Activated CD8-positive, alpha-beta memory T cell treated with anti-CD3 and anti-CD28 coated beads for 36 hours (primary cell): ENCODE results near the gene SAMHD1. TPM values are rescaled to one million over a fixed set of nuclear protein-coding genes. Genes with fewer than 3 reads are reported as not detected.
"Not testable (repeated sequence)": the region's sequence is repeated elsewhere in the genome, so short reads cannot be mapped to it uniquely, and the experiment has no call there.

ENCODE experiments used
- CTCF ChIA-PET: fragments of 350-600 bp; sonication (Branson Sonifier 250); formaldehyde crosslinking; loops from one replicate; lab custom pipeline; 2021; ENCODE audit warnings: antibody characterized with exemption; lab: Charles Lee
- POLR2A ChIA-PET: fragments of 350-600 bp; sonication (Branson Sonifier 250); formaldehyde crosslinking; loops from one replicate; lab custom pipeline; 2021; ENCODE audit warnings: antibody characterized with exemption; lab: Charles Lee
- total RNA-seq, 2 experiments: library from RNA; stranded (reverse); gene quantifications; one replicate each; pipeline ENCODE4 v1.2.3, GENCODE V29; 2021

Gene SAMHD1
- total RNA-seq, 2 experiments from 2014 or later: 38.6 to 41.5 TPM

DNA sequence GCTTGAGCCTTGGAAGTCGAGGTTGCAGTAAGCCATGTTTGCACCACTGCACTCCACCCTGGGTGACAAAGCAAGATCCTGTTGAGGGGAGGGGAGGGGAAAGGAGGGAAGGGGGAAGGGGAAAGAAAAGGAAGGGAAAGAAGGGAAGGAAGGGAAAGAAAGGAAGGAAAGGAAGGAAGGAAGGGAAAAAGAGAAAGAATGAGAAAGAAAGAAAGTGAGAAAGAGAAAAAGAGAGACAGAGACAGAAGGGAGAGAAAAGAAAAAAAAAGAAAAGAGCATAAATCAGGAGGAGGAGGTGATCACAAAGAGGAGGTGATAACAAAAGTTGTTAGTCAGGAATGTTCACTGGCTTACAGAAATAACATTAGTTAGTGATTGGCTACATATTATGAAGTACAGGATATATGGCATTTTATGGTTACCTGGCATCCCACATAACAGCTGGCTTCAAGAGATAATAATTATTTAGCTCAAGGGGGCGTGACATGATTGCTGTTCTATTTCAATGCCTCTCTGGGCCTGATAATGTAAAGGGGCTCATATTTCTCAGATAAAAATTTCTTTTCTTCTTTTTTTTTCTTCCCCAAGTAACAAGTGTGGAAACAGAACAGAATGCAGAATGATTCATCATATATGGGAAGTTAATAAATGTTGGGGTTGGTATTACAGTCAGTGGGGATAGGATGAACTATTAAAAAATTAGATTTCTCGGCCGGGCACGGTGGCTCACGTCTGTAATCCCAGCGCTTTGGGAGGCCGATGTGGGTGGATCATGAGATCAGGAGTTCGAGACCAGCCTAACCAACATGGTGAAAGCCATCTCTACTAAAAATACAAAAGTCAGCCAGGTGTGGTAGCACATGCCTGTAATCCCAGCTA is 27.1 kb downstream of the SAMHD1 start:
- ChIA-PET POLR2A (no interaction called here), CTCF (interaction anchor here (0.5 to 0.9 kb wide), 4 partner anchors 17 to 136 kb away, joined by 3 read pairs; no protein-coding TSS in a partner anchor)

- ChIA-PET POLR2A (no interaction called here), CTCF (interaction anchor here (1.0 to 1.5 kb wide), 5 partner anchors 14 to 284 kb away, joined by 3 to 5 read pairs (median 4); partner anchors contain the start of gene RBL1)
Measured at GRCh38 chr20:36920334-36920730, 31.2 kb downstream of the SAMHD1 start.

DNA sequence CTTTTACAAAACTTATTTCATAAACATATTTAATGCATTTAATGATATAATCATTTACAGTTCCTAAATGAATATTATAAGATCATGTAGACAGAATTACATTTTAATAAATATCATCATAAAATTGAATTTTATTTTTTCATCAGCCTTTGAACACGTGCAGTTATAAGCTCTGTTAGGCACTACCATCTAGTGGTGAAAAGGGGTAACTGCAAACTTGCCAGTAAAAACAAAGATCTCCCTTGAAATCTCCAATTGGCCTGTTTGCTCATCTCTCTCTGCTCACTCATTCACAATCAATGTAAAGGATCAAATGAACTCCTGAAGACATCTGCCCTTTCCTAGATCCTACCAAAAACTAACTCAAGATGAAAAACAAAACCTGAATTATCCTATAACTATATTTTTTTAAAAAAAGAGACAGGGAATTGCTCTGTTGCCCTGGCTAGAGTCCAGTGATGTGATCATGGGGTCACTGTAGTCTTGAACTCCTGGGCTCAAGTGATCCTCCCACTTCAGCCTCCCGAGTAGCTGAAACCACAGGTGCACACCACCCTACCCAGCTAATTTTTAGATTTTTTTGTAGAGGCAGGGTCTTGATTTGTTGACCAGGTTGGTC is 31.7 kb downstream of the SAMHD1 start:
- ChIA-PET CTCF (interaction anchor here (1.0 to 1.5 kb wide), 5 partner anchors 15 to 284 kb away, joined by 3 to 5 read pairs (median 4); partner anchors contain the start of gene RBL1), POLR2A (no interaction called here)

- ChIA-PET CTCF (interaction anchor here (0.6 to 1.1 kb wide), 2 partner anchors 35 to 45 kb away, joined by 4 read pairs; no protein-coding TSS in a partner anchor), POLR2A (interaction anchor here (0.6 kb wide), 1 partner anchor 99 kb away, joined by 6 read pairs; no protein-coding TSS in a partner anchor)
Measured at GRCh38 chr20:36917943-36918342, 33.6 kb downstream of the SAMHD1 start.

- ChIA-PET POLR2A (interaction anchor here (0.5 kb wide), 1 partner anchor 30 kb away, joined by 3 read pairs; no protein-coding TSS in a partner anchor), CTCF (interaction anchor here (1.1 kb wide), 1 partner anchor 35 kb away, joined by 4 read pairs; no protein-coding TSS in a partner anchor)
Measured at GRCh38 chr20:36917240-36917639, 34.3 kb downstream of the SAMHD1 start.

DNA sequence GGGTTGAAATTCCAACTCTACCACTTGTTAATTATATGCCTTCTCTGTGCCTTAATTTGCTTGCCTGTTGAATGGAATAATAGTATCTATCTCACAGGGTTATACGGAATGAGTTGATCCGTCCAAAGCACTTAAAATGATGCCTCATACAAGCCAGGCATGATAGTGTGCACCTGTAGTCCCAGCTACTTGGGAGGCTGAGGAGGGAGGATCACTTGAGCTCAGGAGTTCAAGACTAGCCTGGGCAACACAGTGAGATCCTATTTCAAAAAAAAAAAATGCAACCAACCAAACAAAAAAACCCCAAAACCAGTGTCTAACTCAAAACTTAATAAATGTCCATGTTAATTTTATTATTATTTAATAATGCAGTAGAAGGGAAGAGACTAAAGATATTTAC is 35.3 kb downstream of the SAMHD1 start:
- ChIA-PET CTCF (no interaction called here), POLR2A (no interaction called here)

DNA sequence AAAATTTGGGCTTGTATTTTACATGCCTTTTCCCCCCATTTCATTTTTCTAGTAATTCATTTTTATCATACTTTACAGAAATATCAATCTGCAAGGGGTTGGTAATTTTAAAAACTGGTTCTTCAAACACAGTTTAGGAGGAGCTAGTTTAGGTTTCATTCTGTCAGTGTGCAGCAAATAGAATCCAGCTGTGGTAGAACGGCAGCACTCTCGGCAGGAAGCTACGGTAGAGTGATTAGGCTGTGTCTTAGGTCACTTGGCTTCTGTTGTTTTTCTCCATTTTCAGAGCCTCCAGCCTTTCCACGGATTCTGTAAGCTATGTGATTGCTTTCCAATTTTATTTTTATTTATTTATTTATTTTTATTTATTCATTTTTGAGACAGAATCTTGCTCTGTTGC is 42.9 kb downstream of the SAMHD1 start:
- CTCF ChIA-PET: interaction anchor here (0.6 kb wide), 1 partner anchor 23 kb away, joined by 3 read pairs; no protein-coding TSS in a partner anchor

GRCh38 chr20:36906086-36906485 is 45.4 kb downstream of the SAMHD1 start:
- CTCF ChIA-PET, POLR2A ChIA-PET: not testable (repeated sequence)

More for the DNA sequence above, 42.9 kb downstream of the SAMHD1 start:
- POLR2A ChIA-PET: no interaction called here

DNA sequence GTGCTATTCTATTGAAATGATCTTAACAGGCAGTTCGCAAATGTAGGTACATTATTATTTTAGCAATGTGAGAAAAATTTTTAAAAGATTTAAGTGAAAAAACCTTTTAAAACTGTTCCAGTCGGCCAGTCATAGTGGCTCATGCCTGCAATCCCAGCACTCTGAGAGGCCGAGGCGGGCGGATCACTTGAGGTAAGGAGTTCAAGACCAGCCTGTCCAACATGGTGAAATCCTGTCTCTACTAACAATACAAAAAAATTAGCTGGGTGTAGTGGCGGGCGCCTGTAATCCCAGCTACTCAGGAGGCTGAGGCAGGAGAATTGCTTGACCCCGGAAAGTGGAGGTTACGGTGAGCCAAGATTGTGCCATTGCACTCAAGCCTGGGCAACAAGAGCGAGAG is 45.9 kb downstream of the SAMHD1 start:
- POLR2A ChIA-PET, CTCF ChIA-PET: not testable (repeated sequence)

- CTCF ChIA-PET: no interaction called here
- POLR2A ChIA-PET: interaction anchor here (0.6 kb wide), 1 partner anchor 66 kb away, joined by 3 read pairs; no protein-coding TSS in a partner anchor
Measured at GRCh38 chr20:36904690-36905089, 46.8 kb downstream of the SAMHD1 start.

DNA sequence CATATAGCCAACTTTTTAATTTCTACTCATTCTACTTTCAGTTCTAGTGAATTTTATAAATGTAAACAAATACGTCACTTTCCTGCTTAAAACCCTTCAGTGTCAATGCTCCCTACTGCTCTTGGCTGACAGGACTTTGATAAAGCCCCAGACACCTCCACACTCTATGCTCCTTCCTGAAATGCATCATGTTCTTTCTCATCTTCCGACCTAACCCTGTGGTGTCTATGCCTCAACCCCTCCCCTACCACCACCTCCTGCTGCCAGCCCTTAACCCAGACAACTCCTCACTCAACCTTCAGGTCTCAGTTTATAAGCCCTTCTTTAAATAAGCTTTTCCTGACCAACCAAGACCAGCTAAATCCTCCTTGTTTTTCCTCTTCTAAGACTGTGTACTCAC is 56.5 kb downstream of the SAMHD1 start:
- ChIA-PET CTCF (interaction anchor here (1.4 kb wide), 1 partner anchor 8 kb away, joined by 3 read pairs; no protein-coding TSS in a partner anchor), POLR2A (no interaction called here)

- CTCF ChIA-PET: no interaction called here
- POLR2A ChIA-PET: no interaction called here
Measured at GRCh38 chr20:36893801-36894200, 57.7 kb downstream of the SAMHD1 start.

- CTCF ChIA-PET: interaction anchor here (1.1 kb wide), 1 partner anchor 83 kb away, joined by 3 read pairs; no protein-coding TSS in a partner anchor
- POLR2A ChIA-PET: no interaction called here
Measured at GRCh38 chr20:36891211-36891610, 60.3 kb downstream of the SAMHD1 start.

- ChIA-PET POLR2A (no interaction called here), CTCF (no interaction called here)
Measured at GRCh38 chr20:36890586-36890985, 60.9 kb downstream of the SAMHD1 start.

- POLR2A ChIA-PET: no interaction called here
- CTCF ChIA-PET: interaction anchor here (0.6 to 0.7 kb wide), 2 partner anchors 105 to 189 kb away, joined by 3 to 4 read pairs; no protein-coding TSS in a partner anchor
Measured at GRCh38 chr20:36888880-36889516, 62.5 kb downstream of the SAMHD1 start.

- POLR2A ChIA-PET: no interaction called here
- CTCF ChIA-PET: interaction anchor here (2.3 kb wide), 1 partner anchor 23 kb away, joined by 9 read pairs; a partner anchor contains a TSS
Measured at GRCh38 chr20:36887752-36888090, 63.8 kb downstream of the SAMHD1 start.

DNA sequence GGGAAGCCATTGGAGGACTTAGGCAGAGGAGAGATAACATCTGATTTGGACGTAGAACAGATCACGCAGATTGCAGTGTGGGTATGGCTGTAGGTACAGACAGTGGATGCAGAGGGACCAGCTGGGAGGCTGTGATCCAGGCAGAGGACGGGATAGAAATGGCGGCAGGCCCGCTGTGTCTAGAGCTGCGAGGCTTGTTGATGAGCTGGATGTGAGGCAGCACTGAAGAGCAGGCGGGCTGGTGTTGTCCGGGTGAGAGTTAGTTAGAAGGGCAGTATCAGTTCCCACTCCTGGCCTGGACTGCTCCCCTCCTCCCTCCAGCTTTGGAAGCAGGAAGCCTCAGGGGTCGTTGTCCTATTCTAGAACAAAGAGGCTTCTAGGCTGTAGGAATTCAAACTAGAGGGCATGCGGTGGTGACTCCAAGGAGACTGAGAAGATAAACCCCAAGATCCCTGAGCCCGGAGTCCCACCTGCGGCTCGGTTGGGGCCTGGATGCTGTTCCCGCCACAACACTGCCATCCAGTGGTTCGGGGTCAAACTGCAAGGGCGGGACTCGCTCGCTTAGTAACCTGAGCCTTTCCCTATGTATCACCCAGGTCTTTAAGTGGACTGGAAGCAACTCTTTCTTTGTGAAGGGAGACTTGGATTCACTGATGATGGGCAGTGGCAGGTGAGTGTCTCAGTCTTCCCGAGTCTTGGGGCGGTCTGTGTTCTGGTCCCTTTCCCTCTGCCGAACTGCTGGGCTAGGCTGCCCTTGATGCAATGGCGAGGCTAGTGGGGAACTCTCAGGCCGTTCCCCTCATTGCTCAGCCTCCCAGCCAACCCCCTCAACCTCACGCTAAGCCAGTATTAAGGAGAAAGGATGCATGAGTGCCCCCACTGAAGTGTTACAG is 64.4 kb downstream of the SAMHD1 start:
- CTCF ChIA-PET: interaction anchor here (0.6 to 2.3 kb wide), 7 partner anchors 8 to 341 kb away, joined by 3 to 9 read pairs (median 4); a partner anchor contains a TSS
- POLR2A ChIA-PET: no interaction called here

- ChIA-PET CTCF (interaction anchor here (0.8 to 1.2 kb wide), 2 partner anchors 35 to 44 kb away, joined by 3 read pairs; no protein-coding TSS in a partner anchor), POLR2A (no interaction called here)
Measured at GRCh38 chr20:36885356-36885755, 66.2 kb downstream of the SAMHD1 start.
